Adipocyte (in vitro differentiated cells): ENCODE data around the gene ITGA4.

Experiments used
- DNase-seq: peaks from one replicate; pipeline ENCODE4 v3.0.0-alpha.2; 2015; ENCODE audit warnings: low read depth
- H3K27me3 ChIP-seq: replicated peaks from 2 replicates; pipeline ENCODE4 v1.7.0; 2013; ENCODE audit warnings: mild to moderate bottlenecking, low read length, moderate library complexity; ENCODE audit not compliant: control insufficient read depth, insufficient read depth
- H3K36me3 ChIP-seq: 2 replicates; pipeline ENCODE4 v1.7.0; 2013; ENCODE audit warnings: low read length, mild to moderate bottlenecking, moderate library complexity; ENCODE audit not compliant: control insufficient read depth, insufficient read depth, severe bottlenecking
- H3K4me1 ChIP-seq: 2 replicates; pipeline ENCODE4 v1.7.0; 2013; ENCODE audit warnings: mild to moderate bottlenecking, low read length, moderate library complexity; ENCODE audit not compliant: control insufficient read depth, insufficient read depth
- H3K4me3 ChIP-seq: 2 replicates; pipeline ENCODE4 v1.7.0; 2013; ENCODE audit warnings: mild to moderate bottlenecking, low read length, moderate library complexity
- H3K9ac ChIP-seq: 2 replicates; pipeline ENCODE4 v1.7.0; 2013; ENCODE audit warnings: mild to moderate bottlenecking, low read length, moderate library complexity
- H3K9me3 ChIP-seq: 2 replicates; pipeline ENCODE4 v1.7.0; 2013; ENCODE audit warnings: mild to moderate bottlenecking, low read length, moderate library complexity; ENCODE audit not compliant: control insufficient read depth

The ITGA4 gene

GRCh38 chr2:181471783-181472182 lies 14.6 kb downstream of the ITGA4 start:
- Histone ChIP-seq H3K4me1 (no peaks in the 10 kb centered on the region), H3K4me3 (no peak overlapping the region), H3K9me3 (no peaks in the 10 kb centered on the region), H3K36me3 (no peaks in the 10 kb centered on the region), H3K27me3 (no peaks in the 10 kb centered on the region), H3K9ac (no peak overlapping the region)
- no peak for DNase-seq

DNA sequence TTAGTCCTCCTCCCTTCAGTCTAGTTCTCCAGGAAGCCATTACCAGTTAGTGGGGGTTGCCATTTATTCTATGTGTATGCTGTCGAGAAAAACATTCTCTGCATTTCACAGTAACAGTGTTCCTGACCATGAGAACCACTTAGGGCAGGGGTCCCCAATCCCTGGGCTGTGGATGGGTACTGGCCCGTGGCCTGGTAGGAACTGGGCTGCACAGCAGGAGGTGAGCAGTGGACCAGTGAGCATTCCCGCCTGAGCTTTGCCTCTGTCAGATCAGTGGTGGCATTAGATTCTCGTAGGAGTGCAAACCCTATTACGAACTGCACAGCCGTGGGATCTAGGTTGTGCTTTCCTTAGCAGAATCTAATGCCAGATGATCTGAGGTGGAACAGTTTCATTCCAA lies 15.8 kb downstream of the ITGA4 start:
- Histone ChIP-seq H3K9ac (no peak overlapping the region), H3K4me3 (peak overlapping the region; percentile 29), H3K9me3 (no peaks in the 10 kb centered on the region), H3K36me3 (no peaks in the 10 kb centered on the region), H3K4me1 (no peaks in the 10 kb centered on the region), H3K27me3 (no peaks in the 10 kb centered on the region)
- DNase-seq = no peak

GRCh38 chr2:181474222-181474881 lies 17.2 kb downstream of the ITGA4 start:
- no peaks in the 10 kb centered on the region for H3K27me3 ChIP-seq
- H3K9me3 ChIP-seq = no peaks in the 10 kb centered on the region
- no peak overlapping the region for H3K9ac ChIP-seq
- no peak overlapping the region for H3K4me3 ChIP-seq
- DNase-seq = no peak
- no peaks in the 10 kb centered on the region for H3K4me1 ChIP-seq
- no peaks in the 10 kb centered on the region for H3K36me3 ChIP-seq

DNA sequence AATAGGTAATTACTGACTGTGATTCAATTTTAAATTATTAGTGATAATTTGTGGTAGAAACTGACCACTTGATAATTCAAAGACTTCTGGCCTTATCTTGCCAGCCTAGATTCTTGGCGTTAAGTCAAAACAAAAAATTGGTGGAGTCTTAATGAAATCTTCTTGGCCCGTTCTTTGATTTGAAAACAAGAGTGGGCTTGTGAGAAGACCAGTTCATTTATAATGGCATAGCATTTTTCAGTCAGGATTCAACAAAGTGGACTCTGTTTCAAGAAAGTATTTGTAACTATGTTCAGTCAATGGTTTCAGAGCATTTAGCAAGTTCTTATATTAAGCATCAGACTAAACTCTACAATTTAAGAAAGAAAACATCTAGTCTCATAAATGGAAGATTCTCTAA lies 26.0 kb downstream of the ITGA4 start:
- Histone ChIP-seq H3K27me3 (no peaks in the 10 kb centered on the region), H3K36me3 (peaks cover 13% of the 10 kb centered on the region), H3K4me1 (peaks cover 7% of the 10 kb centered on the region), H3K4me3 (no peak overlapping the region), H3K9ac (no peak overlapping the region), H3K9me3 (no peaks in the 10 kb centered on the region)
- DNase-seq = no peak

GRCh38 chr2:181483876-181484275 lies 26.7 kb downstream of the ITGA4 start:
- peaks cover 7% of the 10 kb centered on the region for H3K4me1 ChIP-seq
- DNase-seq = no peak
- peaks cover 13% of the 10 kb centered on the region for H3K36me3 ChIP-seq
- H3K9me3 ChIP-seq = no peaks in the 10 kb centered on the region
- H3K9ac ChIP-seq = no peak overlapping the region
- H3K4me3 ChIP-seq = no peak overlapping the region
- H3K27me3 ChIP-seq = no peaks in the 10 kb centered on the region

GRCh38 chr2:181484851-181485637 lies 27.9 kb downstream of the ITGA4 start:
- Histone ChIP-seq H3K9me3 (no peaks in the 10 kb centered on the region), H3K4me3 (no peak overlapping the region), H3K27me3 (no peaks in the 10 kb centered on the region), H3K36me3 (peaks cover 13% of the 10 kb centered on the region), H3K9ac (no peak overlapping the region), H3K4me1 (peaks cover 7% of the 10 kb centered on the region)
- DNase-seq = no peak

GRCh38 chr2:181485638-181485946 lies 28.4 kb downstream of the ITGA4 start:
- peaks cover 7% of the 10 kb centered on the region for H3K4me1 ChIP-seq
- H3K27me3 ChIP-seq = no peaks in the 10 kb centered on the region
- no peaks in the 10 kb centered on the region for H3K9me3 ChIP-seq
- peaks cover 13% of the 10 kb centered on the region for H3K36me3 ChIP-seq
- H3K4me3 ChIP-seq = no peak overlapping the region
- DNase-seq = no peak
- H3K9ac ChIP-seq = no peak overlapping the region

DNA sequence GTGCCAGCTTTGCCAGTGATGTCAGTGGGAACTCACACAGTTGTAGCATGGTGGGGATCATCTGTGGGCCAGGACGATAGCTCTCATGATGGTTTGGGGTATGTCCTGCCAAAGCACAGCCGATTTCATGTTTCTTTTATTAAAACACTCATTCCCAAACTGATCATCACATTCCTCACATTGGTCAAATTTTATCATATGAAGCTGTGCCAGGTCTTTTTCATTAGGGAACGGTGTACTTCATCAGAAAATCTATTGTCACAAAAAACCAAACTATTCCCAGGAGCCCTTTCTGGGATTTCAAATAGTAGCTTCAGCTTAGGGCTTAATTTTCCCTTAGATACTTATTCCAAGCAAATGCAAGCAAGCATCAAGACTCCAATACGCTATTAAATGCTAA lies 42.0 kb downstream of the ITGA4 start:
- H3K9me3 ChIP-seq = no peaks in the 10 kb centered on the region
- H3K9ac ChIP-seq = no peak overlapping the region
- H3K4me3 ChIP-seq = no peak overlapping the region
- no peak for DNase-seq
- H3K36me3 ChIP-seq = peaks cover 9% of the 10 kb centered on the region
- no peaks in the 10 kb centered on the region for H3K4me1 ChIP-seq
- H3K27me3 ChIP-seq = no peaks in the 10 kb centered on the region

DNA sequence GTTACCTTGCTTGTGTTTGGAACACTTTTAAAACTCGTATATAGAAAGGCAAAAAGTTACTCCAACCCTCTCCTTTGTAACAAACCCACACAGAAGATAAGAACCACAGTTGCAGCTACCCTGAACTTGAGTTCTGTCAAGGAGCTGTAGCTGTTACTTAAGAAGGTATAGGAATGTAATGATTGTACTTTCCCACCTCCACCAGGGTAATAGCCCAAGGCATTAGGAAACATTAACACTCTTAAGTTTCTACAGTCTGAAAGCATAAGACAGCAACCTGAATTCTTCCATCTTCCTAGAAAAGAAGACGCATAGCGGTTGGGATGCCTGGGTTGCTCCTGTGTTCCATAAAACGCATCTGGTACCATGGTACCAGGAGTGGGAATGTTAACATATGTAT lies 43.0 kb downstream of the ITGA4 start:
- Histone ChIP-seq H3K4me1 (no peaks in the 10 kb centered on the region), H3K4me3 (no peak overlapping the region), H3K27me3 (no peaks in the 10 kb centered on the region), H3K9me3 (no peaks in the 10 kb centered on the region), H3K9ac (no peak overlapping the region), H3K36me3 (peaks cover 9% of the 10 kb centered on the region)
- no peak for DNase-seq

DNA sequence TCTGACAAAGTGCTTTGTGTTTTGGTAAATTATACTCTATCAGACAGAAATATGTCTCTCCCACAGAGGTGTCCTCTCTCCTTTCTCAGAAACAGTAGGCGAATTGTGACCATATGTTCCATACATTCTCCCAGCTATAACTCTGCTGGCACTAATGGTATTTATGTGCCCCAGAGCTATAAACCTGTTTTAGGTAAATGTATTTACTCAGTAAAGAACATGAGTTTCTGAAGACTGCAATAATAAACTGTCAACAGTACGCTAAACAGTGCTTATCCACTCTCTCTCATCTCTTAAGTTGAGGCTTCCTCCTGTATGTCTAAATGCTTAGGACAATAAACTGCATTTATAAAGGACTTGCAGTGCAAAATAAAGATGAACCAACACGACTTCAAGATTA lies 58.5 kb downstream of the ITGA4 start:
- peaks cover 7% of the 10 kb centered on the region for H3K36me3 ChIP-seq
- DNase-seq = no peak
- no peak overlapping the region for H3K9ac ChIP-seq
- no peak overlapping the region for H3K4me3 ChIP-seq
- H3K4me1 ChIP-seq = no peaks in the 10 kb centered on the region
- no peaks in the 10 kb centered on the region for H3K9me3 ChIP-seq
- H3K27me3 ChIP-seq = no peaks in the 10 kb centered on the region

DNA sequence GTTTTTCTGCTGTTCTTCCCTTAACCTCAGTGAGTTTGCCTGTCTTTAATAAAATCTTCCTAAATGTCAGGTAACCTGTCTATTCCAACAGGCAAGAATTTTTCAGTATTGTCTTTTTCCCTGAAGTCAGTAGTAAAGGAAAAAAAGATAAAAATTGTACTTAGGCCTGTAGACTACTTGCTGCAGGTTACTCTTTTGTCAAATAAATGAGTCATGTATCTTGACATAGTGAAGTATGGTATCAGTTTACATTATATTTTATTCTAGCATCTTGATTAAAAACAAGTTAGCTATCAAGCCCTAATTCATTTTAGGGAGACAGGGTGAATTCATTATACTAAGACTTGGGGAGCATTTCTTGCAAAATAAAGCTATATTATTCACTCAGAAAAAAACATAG lies 59.8 kb downstream of the ITGA4 start:
- no peak for DNase-seq
- Histone ChIP-seq H3K27me3 (no peaks in the 10 kb centered on the region), H3K4me1 (no peaks in the 10 kb centered on the region), H3K4me3 (no peak overlapping the region), H3K9ac (no peak overlapping the region), H3K36me3 (peaks cover 2% of the 10 kb centered on the region), H3K9me3 (no peaks in the 10 kb centered on the region)
